BLaER1 (cell line): Measurements from ENCODE around the gene FHL3.

Experiments used
- H3K27ac ChIP-seq: shearing (Covaris generic); formaldehyde crosslinking; 2 replicates; pipeline ENCODE4 v1.8.1; 2022
- H3K27me3 ChIP-seq: shearing (Covaris generic); formaldehyde crosslinking; 2 replicates; pipeline ENCODE4 v1.8.1; 2022
- H3K36me3 ChIP-seq: shearing (Covaris generic); formaldehyde crosslinking; 2 replicates; pipeline ENCODE4 v1.8.1; 2022
- H3K4me1 ChIP-seq: shearing (Covaris generic); formaldehyde crosslinking; 2 replicates; pipeline ENCODE4 v1.8.1; 2022
- H3K4me2 ChIP-seq: shearing (Covaris generic); formaldehyde crosslinking; 2 replicates; pipeline ENCODE4 v1.8.1; 2022
- H3K4me3 ChIP-seq: shearing (Covaris generic); formaldehyde crosslinking; 2 replicates; pipeline ENCODE4 v1.8.1; 2022
- H3K9ac ChIP-seq: shearing (Covaris generic); formaldehyde crosslinking; 2 replicates; pipeline ENCODE4 v1.8.1; 2022
- H3K9me3 ChIP-seq: shearing (Covaris generic); formaldehyde crosslinking; 2 replicates; pipeline ENCODE4 v1.8.1; 2022
- H4K20me1 ChIP-seq: shearing (Covaris generic); formaldehyde crosslinking; 2 replicates; pipeline ENCODE4 v1.8.1; 2022
- Cebpa-rat ChIP-seq: shearing (Covaris generic); IDR thresholded peaks from 2 replicates; pipeline ENCODE4 v1.8.1; 2022

The FHL3 gene

GRCh38 chr1:38003261-38004250, 1.8 kb downstream of the FHL3 start:
- H3K27me3 ChIP-seq: no peaks in the 10 kb centered on the region
- peaks cover 7% of the 10 kb centered on the region for H3K36me3 ChIP-seq
- no peaks in the 10 kb centered on the region for H4K20me1 ChIP-seq
- peak overlapping the region; percentile 83 for H3K9ac ChIP-seq
- H3K4me3 ChIP-seq: peak overlapping the region; percentile 78
- TF ChIP-seq Cebpa-rat: no peak
- H3K27ac ChIP-seq: peak overlapping the region; percentile 76
- H3K4me2 ChIP-seq: peak overlapping the region; percentile 99
- H3K9me3 ChIP-seq: no peaks in the 10 kb centered on the region
- peaks cover 64% of the 10 kb centered on the region for H3K4me1 ChIP-seq

- peak overlapping the region; percentile 52 for H3K9ac ChIP-seq
Measured at GRCh38 chr1:38000529-38001455, 4.5 kb downstream of the FHL3 start.

GRCh38 chr1:38000233-38000528, 5.1 kb downstream of the FHL3 start:
- H3K27me3 ChIP-seq: no peaks in the 10 kb centered on the region
- peak overlapping the region; percentile 52 for H3K9ac ChIP-seq
- H3K27ac ChIP-seq: peak overlapping the region; percentile 81
- no peaks in the 10 kb centered on the region for H4K20me1 ChIP-seq
- no peaks in the 10 kb centered on the region for H3K9me3 ChIP-seq
- peak overlapping the region; percentile 6; the same call in 1 of the 2 replicates for H3K4me3 ChIP-seq
- H3K4me2 ChIP-seq: peak overlapping the region; percentile 85
- peaks cover 58% of the 10 kb centered on the region for H3K4me1 ChIP-seq
- peaks cover 38% of the 10 kb centered on the region for H3K36me3 ChIP-seq
- TF ChIP-seq Cebpa-rat: no peak

More at GRCh38 chr1:38000529-38001455, 4.5 kb downstream of the FHL3 start:
- H3K9me3 ChIP-seq: no peaks in the 10 kb centered on the region
- H3K4me1 ChIP-seq: peaks cover 60% of the 10 kb centered on the region
- no peaks in the 10 kb centered on the region for H3K27me3 ChIP-seq
- TF ChIP-seq Cebpa-rat: no peak
- H3K4me2 ChIP-seq: peak overlapping the region; percentile 85
- H4K20me1 ChIP-seq: no peaks in the 10 kb centered on the region
- H3K27ac ChIP-seq: peak overlapping the region; percentile 81
- no peak overlapping the region for H3K4me3 ChIP-seq
- H3K36me3 ChIP-seq: peaks cover 32% of the 10 kb centered on the region

- Histone ChIP-seq H3K27ac (peak overlapping the region; percentile 81), H3K4me1 (peaks cover 57% of the 10 kb centered on the region), H3K27me3 (no peaks in the 10 kb centered on the region), H3K4me2 (peak overlapping the region; percentile 85), H3K9me3 (no peaks in the 10 kb centered on the region), H4K20me1 (no peaks in the 10 kb centered on the region), H3K4me3 (peak overlapping the region; percentile 6; the same call in 1 of the 2 replicates), H3K36me3 (peaks cover 43% of the 10 kb centered on the region), H3K9ac (peak overlapping the region; percentile 52)
- TF ChIP-seq Cebpa-rat: no peak
Measured at GRCh38 chr1:37999430-38000232, 5.7 kb downstream of the FHL3 start.

DNA sequence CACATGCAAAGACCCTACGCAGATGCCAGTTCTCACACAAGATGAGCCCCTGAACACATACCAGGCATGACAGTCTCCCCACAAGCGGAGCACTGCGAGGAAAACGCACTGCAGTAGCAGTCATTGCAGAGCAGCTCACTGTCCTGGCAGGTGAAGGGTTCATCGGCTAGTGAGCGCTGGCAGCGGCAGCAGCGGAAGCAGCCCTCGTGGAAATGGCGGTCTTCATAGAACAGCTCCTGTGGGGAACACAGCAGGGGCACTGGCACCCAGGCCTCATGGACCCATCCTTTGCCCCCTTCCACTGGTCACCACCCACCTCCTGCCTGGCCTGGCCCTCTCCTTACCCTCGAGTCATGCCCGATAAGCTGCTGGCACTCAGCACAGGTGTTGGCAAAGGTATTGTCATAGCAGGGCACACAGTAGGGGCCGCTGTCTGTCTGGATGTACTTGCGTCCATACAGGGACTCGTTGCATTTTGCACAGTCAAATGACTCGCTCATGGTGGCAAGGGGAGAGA, 6.3 kb downstream of the FHL3 start:
- H3K27ac ChIP-seq: peak overlapping the region; percentile 81
- H3K9me3 ChIP-seq: no peaks in the 10 kb centered on the region
- peaks cover 50% of the 10 kb centered on the region for H3K4me1 ChIP-seq
- no peak for TF ChIP-seq Cebpa-rat
- H3K9ac ChIP-seq: peak overlapping the region; percentile 52
- H4K20me1 ChIP-seq: no peaks in the 10 kb centered on the region
- H3K4me3 ChIP-seq: no peak overlapping the region
- H3K4me2 ChIP-seq: peak overlapping the region; percentile 85
- no peaks in the 10 kb centered on the region for H3K27me3 ChIP-seq
- H3K36me3 ChIP-seq: peaks cover 43% of the 10 kb centered on the region

DNA sequence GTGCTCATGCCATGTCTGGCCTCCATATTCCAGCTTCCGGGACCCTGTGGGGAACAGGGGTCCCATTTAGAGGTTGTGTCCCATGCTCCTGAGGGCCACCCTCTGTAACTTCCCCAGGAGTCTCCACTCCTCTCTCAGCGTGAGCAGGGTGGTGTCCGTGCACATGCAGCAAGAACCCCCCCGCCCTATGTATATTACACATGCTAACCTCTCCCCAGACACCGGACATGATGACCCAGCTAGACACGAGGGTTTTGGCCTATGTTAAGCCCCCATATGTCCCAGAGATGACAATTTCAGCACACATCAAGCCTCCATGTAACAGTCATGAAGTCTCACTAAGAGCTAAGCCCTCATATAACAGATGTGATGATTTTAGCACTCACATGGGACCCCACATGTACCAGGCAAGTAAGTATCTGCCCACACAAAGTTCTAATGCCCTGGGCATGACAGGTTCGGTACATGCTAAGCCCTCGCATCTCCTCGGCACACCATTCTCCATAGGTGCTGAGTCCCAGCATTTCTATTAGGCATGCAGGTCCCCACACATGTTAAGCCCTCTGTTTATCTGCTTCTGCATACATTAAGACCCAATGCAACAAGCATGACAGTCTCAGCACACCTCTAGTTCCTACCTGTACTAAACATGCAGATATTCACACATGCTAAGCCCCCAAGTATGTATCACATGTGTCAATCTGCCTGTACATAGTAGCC, 7.1 kb downstream of the FHL3 start:
- H3K9ac ChIP-seq: no peak overlapping the region
- no peaks in the 10 kb centered on the region for H3K27me3 ChIP-seq
- peaks cover 43% of the 10 kb centered on the region for H3K36me3 ChIP-seq
- no peaks in the 10 kb centered on the region for H4K20me1 ChIP-seq
- no peak overlapping the region for H3K4me3 ChIP-seq
- no peak for TF ChIP-seq Cebpa-rat
- H3K27ac ChIP-seq: no peak overlapping the region
- peaks cover 43% of the 10 kb centered on the region for H3K4me1 ChIP-seq
- no peak overlapping the region for H3K4me2 ChIP-seq
- no peaks in the 10 kb centered on the region for H3K9me3 ChIP-seq

DNA sequence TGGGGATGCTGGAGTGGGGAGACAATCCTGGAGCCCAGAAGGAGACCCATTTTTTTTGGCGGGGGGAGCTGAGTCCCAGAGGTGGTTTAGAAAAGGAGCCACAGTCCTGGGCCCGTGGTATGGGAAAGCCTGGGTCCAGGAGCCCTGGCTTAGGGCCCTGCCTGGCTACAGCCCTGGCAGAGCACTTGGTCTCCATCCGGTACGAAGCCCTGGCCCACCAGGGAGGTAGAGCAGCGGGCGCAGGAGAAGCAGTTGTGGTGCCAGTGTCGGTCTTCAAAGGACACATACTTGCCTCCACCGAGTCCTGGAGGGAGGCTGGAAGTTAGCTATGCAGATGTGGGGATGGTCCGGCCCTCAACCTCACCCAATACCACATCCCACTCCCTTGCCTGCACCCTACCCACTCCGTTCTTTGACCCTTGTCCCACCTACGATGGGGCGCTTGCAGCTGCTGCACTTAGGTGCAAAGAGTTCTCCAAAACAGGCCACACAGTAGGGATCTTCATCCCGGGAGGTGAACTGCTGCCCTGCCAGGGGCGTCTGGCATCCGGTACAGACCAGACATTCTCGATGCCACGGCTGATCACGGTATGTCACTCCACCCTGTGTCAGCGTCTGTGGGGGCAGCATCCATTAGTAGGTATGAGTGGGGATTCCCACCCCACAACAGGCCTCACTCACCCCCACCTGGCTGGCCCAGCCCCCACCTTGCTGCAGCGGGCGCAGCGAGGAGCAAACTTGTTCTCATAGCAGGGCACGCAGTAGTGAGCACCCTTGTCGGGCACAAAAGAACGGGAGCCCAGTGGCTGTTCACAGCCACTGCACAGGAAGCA, 7.8 kb downstream of the FHL3 start:
- H3K4me2 ChIP-seq: no peak overlapping the region
- TF ChIP-seq Cebpa-rat: no peak
- H3K27me3 ChIP-seq: no peaks in the 10 kb centered on the region
- H4K20me1 ChIP-seq: no peaks in the 10 kb centered on the region
- no peak overlapping the region for H3K9ac ChIP-seq
- peaks cover 43% of the 10 kb centered on the region for H3K36me3 ChIP-seq
- no peaks in the 10 kb centered on the region for H3K9me3 ChIP-seq
- H3K4me1 ChIP-seq: peaks cover 36% of the 10 kb centered on the region
- no peak overlapping the region for H3K4me3 ChIP-seq
- H3K27ac ChIP-seq: no peak overlapping the region

- Histone ChIP-seq H4K20me1 (no peaks in the 10 kb centered on the region), H3K36me3 (peaks cover 43% of the 10 kb centered on the region), H3K27me3 (no peaks in the 10 kb centered on the region), H3K4me3 (no peak overlapping the region), H3K9me3 (no peaks in the 10 kb centered on the region), H3K27ac (no peak overlapping the region), H3K4me2 (no peak overlapping the region), H3K4me1 (peaks cover 20% of the 10 kb centered on the region), H3K9ac (no peak overlapping the region)
- no peak for TF ChIP-seq Cebpa-rat
Measured at GRCh38 chr1:37995751-37996345, 9.5 kb downstream of the FHL3 start.
